GM19463 (cell line): ENCODE results near the gene PITPNM2.

Source experiments
- ATAC-seq: cut with Tn5 transposase; IDR thresholded peaks from one replicate; pipeline ENCODE4 v1.9.1; 2021; ENCODE audit warnings: mild to moderate bottlenecking, moderate library complexity; ENCODE audit not compliant: unreplicated experiment

PITPNM2 gene

DNA sequence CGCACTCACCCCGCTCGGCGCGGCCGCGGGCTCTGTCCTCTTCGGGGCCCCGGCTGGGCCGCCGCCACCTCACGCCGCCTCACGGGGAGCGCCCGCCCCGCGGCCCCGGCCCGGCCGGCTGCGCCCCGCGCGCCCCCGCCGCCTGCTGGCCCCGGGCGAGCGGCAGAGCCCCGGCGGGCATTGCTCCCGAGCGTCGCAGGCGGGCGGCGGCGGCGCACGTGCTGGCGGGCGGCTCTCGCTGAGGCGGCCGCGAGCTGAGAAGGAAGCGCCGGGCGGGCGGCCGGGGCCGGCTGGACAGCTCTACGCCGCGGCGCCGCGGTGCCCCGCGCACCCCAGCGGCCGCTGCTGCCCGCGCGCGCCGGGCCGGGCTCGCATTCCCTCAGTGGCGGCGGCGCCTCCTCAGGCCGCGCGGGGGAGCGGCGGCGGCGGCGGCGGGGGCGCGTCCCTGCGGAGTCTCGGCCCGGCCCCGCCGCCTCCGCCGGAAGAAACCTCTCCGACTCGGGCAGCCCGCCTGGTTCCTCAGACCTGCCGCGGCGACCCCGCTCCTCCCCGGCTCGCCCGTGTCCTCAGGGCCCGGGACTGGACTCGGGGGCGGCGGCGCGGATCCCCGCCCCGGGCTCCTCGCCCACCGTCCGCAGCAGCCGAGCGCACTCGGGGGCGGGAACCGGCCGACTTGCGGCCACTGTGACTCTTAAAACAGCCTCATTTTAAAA, at the start of gene PITPNM2:
Gene PITPNM2 (minus strand): TSS at position 347 of the 713 bp plus-strand sequence. CDS start 116,500 bp downstream, outside the sequence.
- peak; percentile 81 for ATAC-seq

DNA sequence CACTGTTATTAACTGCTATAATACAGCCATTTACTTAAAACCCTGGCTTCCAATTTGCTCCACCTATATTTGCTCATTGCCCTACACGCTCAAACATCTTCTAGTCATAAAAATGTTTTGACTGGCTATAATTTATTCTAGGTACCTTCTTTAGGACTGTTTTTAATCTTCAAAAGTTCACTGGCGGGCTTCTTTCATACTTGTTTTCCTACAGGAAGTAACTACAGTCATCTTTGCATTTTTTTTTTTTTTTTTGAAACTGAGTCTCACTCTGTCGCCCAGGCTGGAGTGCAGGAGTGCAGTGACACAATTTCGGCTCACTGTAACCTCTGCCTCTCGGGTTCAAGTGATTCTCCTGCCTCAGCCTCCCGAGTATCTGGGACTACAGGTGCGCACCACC, 49.5 kb upstream of the PITPNM2 start:
- ATAC-seq: no peak

DNA sequence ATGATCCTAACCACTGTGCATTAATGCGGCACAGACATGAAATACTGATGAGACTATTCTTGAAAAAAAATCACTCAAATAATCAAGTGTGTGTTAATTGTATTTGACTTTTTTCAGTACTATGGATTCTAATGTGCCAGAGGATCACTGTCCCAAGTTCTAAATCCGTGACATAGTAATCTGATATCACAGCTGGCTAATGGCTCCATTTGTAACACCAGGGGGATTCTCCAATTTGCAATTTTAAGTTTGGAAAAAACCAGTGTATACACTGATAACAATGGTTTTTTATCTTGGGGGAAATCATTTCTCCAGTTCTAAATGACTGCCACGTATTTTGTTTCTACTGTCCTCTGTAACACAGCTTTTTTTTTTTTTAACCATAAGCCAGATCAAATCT, 49.0 kb upstream of the PITPNM2 start:
- no peak for ATAC-seq

DNA sequence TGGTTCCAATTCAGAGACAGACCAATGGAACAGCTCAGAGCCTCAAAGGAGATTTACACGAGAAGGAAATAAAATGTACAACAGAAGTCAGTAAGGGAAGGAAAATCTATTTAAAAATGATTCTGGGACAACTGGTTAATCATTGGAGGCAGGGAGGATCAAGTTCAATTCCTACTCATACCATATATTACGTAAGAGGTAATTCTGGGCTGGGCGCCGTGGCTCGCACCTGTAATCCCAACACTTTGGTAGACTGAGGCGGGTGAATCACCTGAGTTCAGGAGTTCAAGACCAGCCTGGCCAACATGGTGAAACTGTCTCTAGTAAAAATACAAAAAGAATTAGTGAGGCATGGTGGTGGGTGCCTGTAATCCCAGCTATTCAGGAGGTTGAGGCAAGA, 36.7 kb upstream of the PITPNM2 start:
- no peak for ATAC-seq

DNA sequence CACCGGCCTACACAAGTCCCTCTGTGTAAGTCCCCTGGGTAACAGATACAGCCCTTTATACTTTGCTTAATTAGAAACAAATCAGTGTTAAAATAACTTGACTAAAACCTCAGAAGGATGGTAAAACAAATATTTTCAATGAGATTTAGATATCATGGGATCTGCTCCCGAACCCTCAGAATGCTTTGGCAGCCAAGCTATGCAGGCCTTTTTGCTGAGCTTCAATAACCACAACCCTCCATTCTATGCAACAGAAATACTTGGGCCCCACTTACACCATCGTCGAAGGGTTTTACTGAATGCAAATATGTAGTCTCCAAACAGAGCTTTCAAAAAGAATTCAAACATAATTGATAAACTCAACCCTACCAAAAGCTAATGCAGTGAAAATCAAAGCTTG, 29.3 kb upstream of the PITPNM2 start:
- no peak for ATAC-seq

DNA sequence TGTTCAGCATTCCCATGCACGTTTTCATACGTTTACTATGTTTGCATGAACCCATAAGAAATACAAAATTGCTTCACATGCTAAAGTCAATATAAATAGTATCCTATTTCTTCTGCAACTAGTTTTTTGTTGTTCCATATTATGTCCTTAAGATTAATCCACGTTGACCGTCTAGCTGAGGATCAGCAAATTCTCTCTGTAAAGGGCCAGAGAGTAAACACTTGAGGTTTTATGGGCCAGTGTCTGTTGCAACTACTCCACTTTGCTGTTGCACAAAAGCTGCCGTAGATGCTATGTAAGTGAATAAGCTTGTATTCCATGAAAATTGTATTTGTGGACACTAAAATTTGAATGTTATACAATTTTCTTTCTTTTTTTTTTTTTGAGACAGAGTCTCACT, 21.1 kb upstream of the PITPNM2 start:
- no peak for ATAC-seq

DNA sequence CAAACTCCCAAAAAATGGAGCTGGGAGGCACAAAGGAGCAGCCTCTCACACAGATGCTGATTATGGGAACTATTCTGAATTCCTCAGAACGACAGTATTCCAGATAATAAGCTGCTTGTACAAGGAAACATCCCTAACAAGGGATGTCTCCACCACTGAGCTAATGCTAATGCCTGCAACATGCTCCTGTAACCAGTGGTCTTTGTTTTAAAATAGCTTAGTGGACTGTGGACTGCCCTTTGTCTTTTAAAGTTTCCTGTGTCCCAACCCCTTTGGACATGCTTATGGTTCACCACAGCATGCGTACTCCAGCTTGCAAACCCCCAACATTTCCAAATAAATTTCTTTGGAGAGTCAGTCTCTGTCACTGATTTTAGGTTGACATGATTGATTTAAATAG, 16.4 kb upstream of the PITPNM2 start:
- no peak for ATAC-seq

DNA sequence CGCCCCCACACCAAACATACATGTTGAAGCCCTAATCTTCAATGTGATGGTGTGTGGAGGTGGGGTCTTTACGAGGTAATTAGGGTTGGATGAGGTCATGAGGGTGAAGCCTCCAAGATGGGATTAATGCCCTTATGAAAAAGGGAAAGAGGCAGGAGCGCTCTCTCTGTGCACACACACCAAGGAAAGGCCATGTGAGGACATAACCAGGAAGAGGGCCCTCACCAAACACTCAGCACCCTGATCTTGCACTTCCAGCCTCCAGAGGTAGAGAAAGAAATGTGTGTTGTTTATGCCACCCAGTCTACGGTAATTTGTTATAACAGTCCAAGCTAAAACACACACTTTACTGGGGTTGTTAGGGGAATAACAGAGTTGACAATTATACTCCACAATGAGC, 14.6 kb upstream of the PITPNM2 start:
- ATAC-seq: no peak

DNA sequence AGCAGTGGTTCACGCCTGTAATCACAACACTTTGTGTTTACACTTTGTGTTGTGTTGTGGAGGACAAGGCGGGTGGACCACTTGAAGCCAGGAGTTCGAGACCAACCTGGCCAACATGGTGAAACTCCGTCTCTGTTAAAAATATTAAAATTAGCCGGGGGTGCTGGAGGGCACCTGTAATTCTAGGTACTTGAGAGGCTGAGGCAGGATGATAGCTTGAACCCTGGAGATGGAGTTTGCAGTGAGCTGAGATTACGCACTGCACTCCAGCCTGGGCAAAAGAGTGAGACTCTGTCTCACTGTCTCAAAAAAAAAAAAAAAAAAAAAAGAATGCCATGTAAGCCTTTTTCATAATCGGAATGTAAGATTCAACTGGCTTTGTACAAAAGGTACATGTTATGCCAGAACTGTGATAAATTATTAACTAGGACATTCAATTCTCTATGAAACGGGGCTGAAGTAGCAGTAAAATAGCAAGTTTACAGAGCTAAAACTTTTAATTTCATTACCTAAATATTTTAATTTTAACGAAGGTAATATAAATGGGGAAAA, 13.9 kb upstream of the PITPNM2 start:
- ATAC-seq: no peak

DNA sequence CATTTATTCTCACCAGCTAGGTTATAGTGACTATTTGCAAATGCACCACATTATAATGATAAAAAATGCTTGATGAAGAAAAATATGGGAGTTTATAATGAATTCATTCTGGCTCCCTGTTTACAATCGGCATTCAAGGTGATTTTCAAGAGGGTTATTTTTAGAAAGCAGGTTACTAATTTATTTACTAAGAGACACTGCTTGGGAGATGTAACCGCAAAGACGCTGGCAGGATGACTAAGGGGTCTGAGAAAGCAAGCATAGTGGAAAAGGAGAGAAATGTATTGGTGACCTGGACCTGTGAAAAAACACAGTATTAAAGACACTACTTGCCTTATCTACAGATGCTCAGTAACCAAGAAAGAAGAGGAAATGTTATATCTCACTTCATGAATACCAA, 13.3 kb upstream of the PITPNM2 start:
- ATAC-seq: no peak

DNA sequence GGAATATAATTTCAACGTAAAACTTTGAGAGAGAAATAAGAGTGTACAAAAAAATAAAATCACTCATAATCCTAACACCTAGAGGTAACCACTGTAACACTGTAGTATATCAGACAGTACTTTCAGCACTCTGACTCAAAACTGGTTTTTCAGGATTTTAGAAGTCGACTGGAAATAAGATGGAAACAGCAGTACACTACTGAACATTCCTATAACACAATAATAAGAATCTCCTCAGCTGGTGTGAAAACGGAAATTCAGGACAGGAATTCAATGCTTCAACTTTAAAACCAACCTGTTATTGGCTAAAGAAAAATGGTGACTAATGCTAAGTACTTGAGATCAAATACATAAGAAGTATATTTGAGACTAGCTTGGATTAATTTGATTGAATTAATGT, 12.3 kb upstream of the PITPNM2 start:
- no peak for ATAC-seq

DNA sequence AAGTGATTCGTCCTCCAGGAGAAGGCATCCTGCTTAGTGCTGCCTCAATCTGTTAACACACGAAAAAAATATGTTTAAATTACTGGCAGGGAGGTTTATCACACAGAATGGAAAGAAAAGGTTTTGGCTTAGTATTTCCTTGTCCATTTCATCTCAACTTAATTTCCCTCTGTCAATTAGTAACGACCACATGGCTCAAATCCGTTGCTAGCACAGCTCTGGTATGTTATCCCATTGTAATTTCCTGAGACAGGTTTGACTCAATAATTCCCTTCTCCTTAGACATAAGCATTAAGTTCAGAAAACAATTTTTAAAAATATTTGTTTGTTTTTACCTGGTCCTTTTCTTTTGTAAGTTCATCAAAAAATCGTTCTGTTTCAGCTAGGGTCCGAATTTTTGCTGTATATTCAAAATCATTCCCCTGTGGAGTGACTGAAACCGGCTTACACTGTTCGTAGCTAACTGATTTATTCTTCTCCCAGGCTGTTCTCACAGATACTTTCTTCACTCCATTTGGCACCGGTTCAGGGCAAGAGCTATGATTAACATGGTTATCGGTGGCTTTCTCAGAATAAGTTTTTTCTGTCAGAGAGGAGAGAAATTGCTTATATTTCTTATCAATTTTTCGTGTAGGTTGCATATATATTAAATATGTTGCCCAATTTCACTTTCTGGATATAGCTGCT, 10.1 kb upstream of the PITPNM2 start:
- no peak for ATAC-seq

DNA sequence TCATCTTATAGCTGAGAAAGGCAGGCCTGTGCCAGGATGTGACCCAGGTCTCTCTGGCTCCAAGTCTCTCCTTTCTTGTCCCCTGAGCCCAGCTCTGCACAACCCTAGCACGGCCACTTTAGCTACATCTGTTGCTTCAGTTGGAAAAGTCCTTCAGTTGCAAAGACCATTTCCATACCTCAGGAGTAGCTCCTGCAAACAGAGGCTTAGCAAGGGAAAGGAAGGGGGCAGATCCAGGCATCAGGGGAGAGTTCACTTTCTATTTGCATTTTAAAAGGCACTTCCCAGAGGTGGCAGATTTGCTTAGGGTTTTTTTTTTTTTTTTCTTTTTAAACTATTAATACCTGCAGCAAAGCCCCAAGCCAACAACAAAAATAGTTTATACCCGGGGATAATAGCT, 3.0 kb upstream of the PITPNM2 start:
- ATAC-seq: no peak

DNA sequence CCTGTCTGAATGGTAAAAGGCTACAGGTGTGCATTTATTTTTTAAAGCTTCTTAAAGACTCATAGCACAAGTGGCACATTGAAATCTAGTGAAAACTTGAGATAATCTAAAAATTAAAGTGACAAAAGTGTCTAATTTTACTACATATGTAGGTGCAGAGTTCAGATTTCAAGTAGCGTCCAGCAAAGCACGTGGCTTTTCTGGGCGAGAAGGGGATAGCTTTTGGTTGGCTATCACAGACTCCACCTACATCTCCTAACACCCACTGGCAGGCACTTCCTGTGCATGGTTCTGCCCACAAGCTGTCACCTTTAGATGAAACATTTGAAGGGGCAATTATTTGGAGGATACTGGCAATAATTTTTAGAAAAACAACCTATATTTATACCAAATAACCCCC, 1.9 kb upstream of the PITPNM2 start:
- ATAC-seq: no peak

DNA sequence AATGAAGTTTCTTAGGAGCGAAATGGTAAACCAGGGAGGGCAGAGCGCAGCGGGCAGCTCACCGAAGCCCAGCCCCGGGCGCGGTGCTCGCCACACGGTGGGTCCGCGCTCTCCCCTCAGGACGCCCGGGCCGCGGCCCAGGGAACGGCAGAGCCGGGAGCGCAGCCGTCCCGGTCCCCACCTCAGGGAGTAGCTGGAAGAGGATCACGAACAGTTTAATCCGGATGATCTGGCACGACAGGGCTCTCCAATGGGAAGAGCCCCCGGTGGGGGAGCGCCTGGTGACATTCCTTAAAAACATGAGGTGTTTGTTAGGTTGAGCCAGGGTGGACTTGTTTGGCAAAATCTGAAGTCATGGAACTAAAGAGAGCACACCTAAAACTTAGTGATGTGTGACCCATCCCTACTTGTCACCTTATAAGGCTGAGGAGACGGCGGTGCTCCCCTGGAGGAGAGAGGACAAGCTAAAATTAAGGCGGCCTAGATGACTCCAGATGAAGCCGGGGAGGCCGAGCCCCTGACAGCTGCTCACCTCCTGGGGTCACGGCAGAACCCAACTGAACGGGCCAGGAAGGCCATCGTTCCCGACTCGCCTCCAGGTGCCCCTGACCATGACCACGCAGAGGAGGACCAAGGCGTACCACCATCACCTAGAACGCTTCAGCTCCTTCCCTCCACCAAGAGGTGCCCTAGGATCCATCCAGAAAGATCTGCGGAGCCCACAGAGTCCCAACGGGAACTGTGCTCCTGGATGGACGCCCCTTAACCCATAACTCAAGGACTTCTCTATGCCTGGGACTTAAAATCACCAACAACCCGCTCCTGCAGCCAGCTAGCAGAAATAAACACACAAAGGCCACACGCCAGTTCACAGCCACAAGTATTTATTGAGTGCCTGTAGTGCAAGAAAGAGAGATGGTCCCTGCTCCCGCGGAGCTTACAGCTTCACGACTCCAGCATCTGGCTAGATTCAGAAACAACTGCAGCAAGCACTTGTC, 866 bp upstream of the PITPNM2 start:
- ATAC-seq: peak; percentile 14

DNA sequence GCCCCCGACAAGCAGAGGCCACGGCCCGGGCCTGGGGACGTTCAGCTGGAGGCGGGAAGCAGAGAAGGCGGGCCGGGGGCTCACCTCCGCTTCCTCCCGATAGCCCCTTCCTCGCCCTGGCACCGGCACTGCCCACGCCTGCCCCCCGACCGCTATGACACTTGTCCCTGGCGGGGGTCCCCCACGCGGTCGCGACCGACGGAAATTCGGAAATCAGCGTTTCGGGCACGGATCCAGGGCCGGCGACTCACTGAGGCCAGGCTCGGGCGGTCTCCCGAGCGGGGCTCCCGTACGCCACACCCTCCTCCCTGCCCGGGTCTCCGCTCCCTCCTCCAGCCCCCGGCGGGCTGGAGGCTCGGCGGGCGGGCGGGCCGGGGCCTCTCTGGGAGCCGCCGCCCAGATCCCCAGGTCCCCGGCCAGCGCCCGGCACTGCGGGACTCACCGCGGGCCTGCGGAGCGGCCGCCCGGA, 581 bp downstream of the PITPNM2 start:
- peak; percentile 19 for ATAC-seq

DNA sequence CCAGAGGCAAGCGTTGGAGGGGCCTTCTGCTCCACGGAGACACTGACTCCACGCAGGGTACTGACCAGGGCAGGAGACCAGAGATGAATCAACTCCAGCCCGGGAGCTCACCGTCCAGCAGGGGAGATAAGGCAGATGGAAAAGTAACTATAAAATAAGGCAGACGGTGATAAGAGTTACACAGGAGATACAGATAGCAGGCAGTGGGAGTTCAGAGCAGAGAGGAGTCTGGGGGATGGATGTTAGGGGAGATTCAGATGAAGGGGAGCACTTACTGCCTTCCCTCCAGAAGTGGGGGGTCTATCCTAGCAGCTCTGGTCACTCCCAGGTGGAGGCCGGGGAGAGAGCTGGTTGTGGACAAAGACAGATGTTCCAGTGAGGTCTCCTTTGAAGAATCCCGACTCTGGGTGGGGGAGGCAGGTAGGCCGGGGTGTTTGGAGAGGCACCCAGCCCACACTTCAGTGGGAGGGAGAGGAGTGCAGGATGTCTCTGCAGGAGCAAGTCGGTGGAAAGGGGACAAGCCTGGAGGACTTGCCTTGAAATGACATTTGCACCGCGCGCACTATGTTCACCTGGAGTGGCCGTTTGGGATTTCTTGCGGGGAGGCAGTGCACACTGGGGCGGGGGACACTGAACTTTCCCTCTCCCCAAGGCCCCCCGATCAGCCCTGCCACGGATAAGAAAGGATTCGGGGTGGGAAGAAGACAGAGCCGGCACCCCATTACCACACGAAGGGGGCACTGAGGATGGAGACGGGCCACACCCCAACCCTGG, 1.2 kb downstream of the PITPNM2 start:
- ATAC-seq: no peak

DNA sequence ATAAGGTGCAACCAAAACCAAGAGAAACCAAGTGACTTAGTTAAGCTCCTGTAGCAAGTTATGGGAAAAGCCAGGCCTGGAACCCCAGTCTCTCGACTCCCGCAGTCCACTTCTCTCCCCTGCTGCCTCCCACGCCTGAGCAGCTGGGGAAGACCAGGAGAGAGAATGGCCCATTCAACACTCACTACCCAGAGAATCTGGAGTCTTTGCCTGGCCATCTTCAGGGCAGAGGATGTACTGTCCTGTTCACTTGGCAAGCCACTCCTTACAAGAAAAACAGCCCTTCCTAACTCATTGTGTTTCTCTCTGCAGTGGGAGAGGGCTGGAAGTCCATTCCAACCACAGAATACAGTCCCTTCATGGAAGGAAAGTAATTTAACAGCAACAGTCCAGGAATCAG, 1.8 kb downstream of the PITPNM2 start:
- ATAC-seq: no peak

DNA sequence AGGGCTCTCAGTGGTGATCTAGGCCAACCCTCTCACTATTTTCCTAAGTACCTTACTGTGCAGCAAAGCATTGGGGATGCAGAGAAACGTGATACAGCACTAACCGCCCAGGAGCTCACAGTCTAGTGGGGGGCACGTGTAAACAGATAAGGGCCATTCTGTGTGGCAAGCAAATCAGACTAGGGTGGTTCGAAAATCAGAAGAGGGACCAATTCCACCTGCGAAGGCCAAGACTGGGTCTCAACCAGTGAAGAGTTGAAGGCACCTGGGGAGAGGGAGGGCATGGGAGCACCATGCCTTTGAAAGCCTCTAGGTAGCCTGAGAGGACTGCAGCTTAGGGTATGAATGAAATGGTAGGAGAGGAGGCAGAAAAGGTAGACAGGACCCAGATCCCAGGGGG, 2.2 kb downstream of the PITPNM2 start:
- ATAC-seq: no peak

DNA sequence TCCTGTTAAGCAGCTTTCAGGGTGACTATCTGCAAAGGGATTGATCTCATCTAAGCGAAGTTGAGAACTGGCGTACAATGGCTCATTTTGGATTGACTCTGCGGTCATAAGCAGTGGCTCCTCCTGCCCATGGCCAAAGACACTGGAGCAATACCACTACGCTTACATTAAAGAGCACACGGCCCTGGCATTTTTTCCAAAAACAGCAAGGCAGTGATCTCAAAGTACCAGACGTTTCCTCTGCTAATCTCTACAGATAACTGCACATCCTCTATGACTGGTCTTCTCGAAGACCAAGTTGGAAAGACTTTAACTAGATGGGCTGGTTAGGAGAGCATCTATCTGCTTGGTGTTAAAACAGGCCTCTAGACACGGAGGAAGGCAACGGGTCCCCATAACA, 2.7 kb downstream of the PITPNM2 start:
- ATAC-seq: no peak
